HUDEP-2 (cell line): ENCODE data around the gene SMG5.
"Not testable (repeated sequence)": the region's sequence is repeated elsewhere in the genome, so short reads cannot be mapped to it uniquely, and the experiment has no call there.

Experiments
- DNase-seq, 76 experiments: peaks; one replicate each; lab custom pipeline; 2025; ENCODE audit not compliant: unreplicated experiment in 76 of 76; lab: John Stamatoyannopoulos, UW

The SMG5 gene

DNA sequence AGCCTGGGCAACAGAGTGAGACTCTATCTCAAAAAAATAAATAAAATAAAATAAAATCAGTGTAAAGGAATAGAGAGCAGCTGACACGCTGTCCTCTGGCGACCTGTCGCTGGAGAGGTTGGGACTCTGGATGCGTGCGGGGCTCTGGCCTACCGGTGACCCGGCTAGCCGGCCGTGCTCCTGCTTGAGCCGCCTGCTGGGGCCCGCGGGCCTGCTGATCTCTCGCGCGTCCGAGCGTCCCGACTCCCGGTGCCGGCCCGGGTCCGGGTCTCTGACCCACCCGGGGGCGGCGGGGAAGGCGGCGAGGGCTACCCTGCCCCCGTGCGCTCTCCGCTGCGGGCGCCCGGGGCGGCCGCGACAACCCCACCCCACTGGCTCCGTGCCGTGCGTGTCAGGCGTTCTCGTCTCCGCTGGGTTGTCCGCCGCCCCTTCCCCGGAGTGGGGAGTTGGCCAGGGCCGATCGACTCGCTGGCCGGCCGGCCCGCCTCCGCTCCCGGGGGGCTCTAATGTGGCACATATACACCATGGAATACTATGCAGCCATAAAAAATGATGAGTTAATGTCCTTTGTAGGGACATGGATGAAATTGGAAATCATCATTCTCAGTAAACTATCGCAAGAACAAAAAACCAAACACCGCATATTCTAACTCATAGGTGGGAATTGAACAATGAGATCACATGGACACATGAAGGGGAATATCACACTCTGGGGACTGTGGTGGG, 66.1 kb downstream of the SMG5 start:
- not testable (repeated sequence) for DNase-seq

GRCh38 chr1:156214024-156214748, 68.4 kb downstream of the SMG5 start:
- DNase-seq, result peak in 1 of 76 experiments; percentile 18

GRCh38 chr1:156213644-156213966, 69.0 kb downstream of the SMG5 start:
- no peak for DNase-seq

DNA sequence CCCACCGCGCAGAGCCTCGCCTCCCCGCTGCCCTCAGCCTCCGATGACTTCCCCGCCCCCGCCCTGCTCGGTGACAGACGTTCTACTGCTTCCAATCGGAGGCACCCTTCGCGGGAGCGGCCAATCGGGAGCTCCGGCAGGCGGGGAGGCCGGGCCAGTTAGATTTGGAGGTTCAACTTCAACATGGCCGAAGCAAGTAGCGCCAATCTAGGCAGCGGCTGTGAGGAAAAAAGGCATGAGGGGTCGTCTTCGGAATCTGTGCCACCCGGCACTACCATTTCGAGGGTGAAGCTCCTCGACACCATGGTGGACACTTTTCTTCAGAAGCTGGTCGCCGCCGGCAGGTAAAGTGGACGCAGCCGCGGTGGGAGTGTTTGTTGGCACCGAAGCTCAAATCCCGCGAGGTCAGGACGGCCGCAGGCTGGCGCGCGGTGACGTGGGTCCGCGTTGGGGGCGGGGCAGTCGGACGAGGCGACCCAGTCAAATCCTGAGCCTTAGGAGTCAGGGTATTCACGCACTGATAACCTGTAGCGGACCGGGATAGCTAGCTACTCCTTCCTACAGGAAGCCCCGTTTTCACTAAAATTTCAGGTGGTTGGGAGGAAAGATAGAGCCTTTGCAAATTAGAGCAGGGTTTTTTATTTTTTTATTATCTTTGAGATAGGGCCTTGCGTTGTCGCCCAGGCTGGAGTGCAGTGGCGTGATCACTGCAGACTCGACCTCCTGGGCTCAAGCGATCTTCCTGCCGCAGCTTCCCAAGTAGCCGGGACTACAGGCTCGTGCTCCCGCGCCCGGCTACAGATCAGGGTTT, 69.6 kb downstream of the SMG5 start, which contains the start of gene PMF1:
PMF1 (plus strand) TSS at position 175 of the 811 bp plus-strand sequence; CDS start at position 184, 9 bp downstream.
- DNase-seq, result peak in 75 of 76 experiments; percentile 55 to 98 (median 91)

DNA sequence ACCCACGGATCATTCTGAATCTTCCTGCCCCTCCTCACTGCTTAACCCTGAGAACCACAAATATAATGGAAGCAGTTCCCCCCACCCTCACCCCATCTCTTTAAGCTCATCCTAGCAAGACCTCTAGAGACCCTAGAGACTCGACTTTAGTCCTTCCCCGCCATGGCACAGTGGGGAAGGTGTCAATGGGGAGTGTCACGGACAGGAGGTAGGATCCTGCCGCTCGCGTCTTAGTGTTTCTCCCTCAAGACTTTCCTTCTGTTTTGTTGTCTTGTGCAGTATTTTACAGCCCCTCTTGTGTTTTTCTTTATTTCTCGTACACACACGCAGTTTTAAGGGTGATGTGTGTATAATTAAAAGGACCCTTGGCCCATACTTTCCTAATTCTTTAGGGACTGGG, 70.5 kb downstream of the SMG5 start:
- no peak for DNase-seq

DNA sequence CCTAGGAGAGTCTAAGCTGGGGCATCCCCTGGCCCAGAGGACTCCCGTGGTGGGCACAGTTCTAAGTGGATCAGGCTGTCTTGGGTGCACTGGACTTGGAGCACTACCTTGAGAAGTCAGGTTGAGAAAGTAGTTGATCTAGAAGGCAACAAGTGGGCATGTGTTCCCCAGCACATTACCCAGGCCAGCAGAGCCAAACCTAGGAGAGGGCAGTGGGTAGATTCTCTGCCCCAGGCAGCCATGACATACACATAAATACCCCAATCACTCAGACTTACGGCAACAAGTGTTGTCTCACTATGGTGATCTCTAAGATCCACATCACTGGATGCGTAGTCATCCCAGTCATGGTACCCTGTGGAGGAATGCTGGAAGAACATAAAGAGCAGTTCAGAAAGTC, 71.4 kb downstream of the SMG5 start:
- no peak for DNase-seq

- no peak for DNase-seq
Measured at GRCh38 chr1:156204686-156205085, 77.9 kb downstream of the SMG5 start.

DNA sequence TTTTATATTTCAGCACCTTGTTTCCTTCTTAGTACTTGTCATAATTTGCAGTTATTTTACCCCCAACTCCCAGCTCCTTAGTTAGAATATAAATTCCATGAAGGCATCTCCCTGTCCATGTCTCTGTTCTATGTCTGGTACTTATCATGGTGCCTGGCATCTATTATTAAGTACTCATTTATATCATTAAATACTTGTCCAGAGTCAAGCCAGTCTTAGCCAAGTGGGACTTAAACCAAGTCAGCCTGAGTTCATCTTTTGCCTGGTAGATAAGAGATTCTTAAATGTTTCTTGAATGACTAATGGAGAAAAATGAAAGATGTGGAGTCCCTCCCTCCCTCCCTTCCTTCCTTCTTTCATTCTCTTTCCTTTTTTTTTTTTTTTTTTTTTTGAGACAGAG, 79.3 kb downstream of the SMG5 start:
- no peak for DNase-seq

DNA sequence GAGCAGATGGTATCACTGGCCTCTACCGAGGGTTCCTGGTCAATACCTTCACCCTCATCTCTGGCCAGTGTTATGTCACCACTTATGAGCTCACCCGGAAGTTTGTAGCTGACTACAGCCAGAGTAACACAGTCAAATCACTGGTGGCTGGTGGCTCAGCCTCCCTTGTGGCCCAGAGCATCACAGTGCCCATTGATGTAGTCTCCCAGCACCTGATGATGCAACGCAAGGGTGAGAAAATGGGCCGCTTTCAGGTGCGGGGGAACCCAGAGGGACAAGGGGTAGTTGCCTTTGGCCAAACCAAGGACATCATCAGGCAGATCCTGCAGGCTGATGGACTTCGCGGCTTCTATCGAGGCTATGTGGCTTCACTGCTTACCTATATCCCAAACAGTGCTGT, 82.6 kb downstream of the SMG5 start:
- DNase-seq, result no peak
